ENCODE data around the gene DLGAP1. TPM values are rescaled to one million over a fixed set of nuclear protein-coding genes. Genes with fewer than 3 reads are reported as not detected.

The DLGAP1 gene
- total RNA-seq, 1 experiment from 2014 or later: 0.07 TPM

GRCh38 chr18:4224031-4224704, 230.9 kb downstream of the DLGAP1 start:
- DNase-seq: no peak
- Mint-ChIP-seq H3K4me3 (ENCODE audit: unreplicated experiment) (no peak overlapping the region), H3K9me3 (ENCODE audit: unreplicated experiment) (no peaks in the 10 kb centered on the region), H3K4me1 (ENCODE audit: low read depth, unreplicated experiment) (no peaks in the 10 kb centered on the region), H3K27ac (ENCODE audit: unreplicated experiment) (no peak overlapping the region), H3K27me3 (ENCODE audit: insufficient read depth, unreplicated experiment) (peaks cover 13% of the 10 kb centered on the region), H3K36me3 (ENCODE audit: insufficient read depth, unreplicated experiment) (no peaks in the 10 kb centered on the region)
- Histone ChIP-seq H3K4me3 (ENCODE audit: low read depth, low read length) (no peak overlapping the region), H3K9me3 (no peaks in the 10 kb centered on the region), H3K4me1 (no peaks in the 10 kb centered on the region), H3K27me3 (replicated peaks; ENCODE audit: control insufficient read depth, insufficient read depth, low read length) (no peaks in the 10 kb centered on the region), H3K36me3 (ENCODE audit: control insufficient read depth, insufficient read depth, low read length) (no peaks in the 10 kb centered on the region)
- POLR2A ChIA-PET: no interaction called here
- intact Hi-C loops (cut with micrococcal nuclease; ENCODE audit: unreplicated experiment): no loop called here
- CTCF ChIA-PET: no interaction called here
- no TSS peak for BruUV-seq (replicated peaks)
- no peak for TF ChIP-seq CTCF (IDR thresholded peaks at IDR 0.05; ENCODE audit: insufficient read depth in 1 of 2, low read depth in 1 of 2, low read length in 1 of 2, severe bottlenecking in 1 of 2, unreplicated experiment in 1 of 2)

GRCh38 chr18:4211111-4211837, 243.8 kb downstream of the DLGAP1 start:
- no peaks in the 10 kb centered on the region for H3K9me3 Mint-ChIP-seq (ENCODE audit: unreplicated experiment)
- CTCF ChIA-PET: no interaction called here
- POLR2A ChIA-PET: no interaction called here

GRCh38 chr18:4208366-4208765, 246.7 kb downstream of the DLGAP1 start:
- H3K27me3 Mint-ChIP-seq (ENCODE audit: insufficient read depth, unreplicated experiment): peaks cover 10% of the 10 kb centered on the region

More at GRCh38 chr18:4211111-4211837, 243.8 kb downstream of the DLGAP1 start:
- H3K4me1 ChIP-seq: no peaks in the 10 kb centered on the region
- intact Hi-C loops (cut with micrococcal nuclease; ENCODE audit: unreplicated experiment): no loop called here
- no peak for TF ChIP-seq CTCF (IDR thresholded peaks at IDR 0.05; ENCODE audit: insufficient read depth in 1 of 2, low read depth in 1 of 2, low read length in 1 of 2, severe bottlenecking in 1 of 2, unreplicated experiment in 1 of 2)
- no peaks in the 10 kb centered on the region for H3K27me3 ChIP-seq (replicated peaks; ENCODE audit: control insufficient read depth, insufficient read depth, low read length)
- no peaks in the 10 kb centered on the region for H3K9me3 ChIP-seq
- no peak overlapping the region for H3K4me3 Mint-ChIP-seq (ENCODE audit: unreplicated experiment)
- no peak overlapping the region for H3K27ac Mint-ChIP-seq (ENCODE audit: unreplicated experiment)
- peaks cover 8% of the 10 kb centered on the region for H3K27me3 Mint-ChIP-seq (ENCODE audit: insufficient read depth, unreplicated experiment)
- no TSS peak for BruUV-seq (replicated peaks)
- H3K36me3 ChIP-seq (ENCODE audit: control insufficient read depth, insufficient read depth, low read length): no peaks in the 10 kb centered on the region
- H3K4me3 ChIP-seq (ENCODE audit: low read depth, low read length): no peak overlapping the region
- no peak for DNase-seq
- no peaks in the 10 kb centered on the region for H3K4me1 Mint-ChIP-seq (ENCODE audit: low read depth, unreplicated experiment)
- no peaks in the 10 kb centered on the region for H3K36me3 Mint-ChIP-seq (ENCODE audit: insufficient read depth, unreplicated experiment)

More at GRCh38 chr18:4208366-4208765, 246.7 kb downstream of the DLGAP1 start:
- H3K36me3 ChIP-seq (ENCODE audit: control insufficient read depth, insufficient read depth, low read length): no peaks in the 10 kb centered on the region
- H3K9me3 Mint-ChIP-seq (ENCODE audit: unreplicated experiment): no peaks in the 10 kb centered on the region
- no peaks in the 10 kb centered on the region for H3K36me3 Mint-ChIP-seq (ENCODE audit: insufficient read depth, unreplicated experiment)
- intact Hi-C loops (cut with micrococcal nuclease; ENCODE audit: unreplicated experiment): no loop called here
- H3K4me3 Mint-ChIP-seq (ENCODE audit: unreplicated experiment): no peak overlapping the region
- no peak overlapping the region for H3K27ac Mint-ChIP-seq (ENCODE audit: unreplicated experiment)
- no peaks in the 10 kb centered on the region for H3K27me3 ChIP-seq (replicated peaks; ENCODE audit: control insufficient read depth, insufficient read depth, low read length)
- H3K4me1 ChIP-seq: no peaks in the 10 kb centered on the region
- POLR2A ChIA-PET: no interaction called here
- no peaks in the 10 kb centered on the region for H3K9me3 ChIP-seq
- DNase-seq: no peak
- H3K4me1 Mint-ChIP-seq (ENCODE audit: low read depth, unreplicated experiment): no peaks in the 10 kb centered on the region
- H3K4me3 ChIP-seq (ENCODE audit: low read depth, low read length): no peak overlapping the region
- no TSS peak for BruUV-seq (replicated peaks)
- CTCF ChIA-PET: no interaction called here
- no peak for TF ChIP-seq CTCF (IDR thresholded peaks at IDR 0.05; ENCODE audit: insufficient read depth in 1 of 2, low read depth in 1 of 2, low read length in 1 of 2, severe bottlenecking in 1 of 2, unreplicated experiment in 1 of 2)

All from Caco-2 (cell line).